Stimulated activated naive B cell treated with anti-CD40 and anti-IgM and Interleukin-4, amounts not matched to agents 10 μg/mL and 1 μg/mL and 100 μg/mL, for 72 hours (primary cell): Measurements from ENCODE around the gene CCNC.

Experiments
- ATAC-seq, 2 donors: fragments of 150-1000 bp; cut with Tn5 transposase; replicated peaks; 2 replicates each; pipeline ENCODE4 v1.10.0; 2021; ENCODE audit warnings: moderate library complexity in 1 of 2
- DNase-seq: peaks from one replicate; pipeline ENCODE4 v3.0.0; 2021
- H3K27ac Mint-ChIP-seq: one replicate; pipeline ENCODE4 v1.8.0; 2022; ENCODE audit warnings: mild to moderate bottlenecking, mixed read lengths
- H3K27me3 Mint-ChIP-seq, 2 donors: one replicate each; pipeline ENCODE4 v1.8.0; 2022; ENCODE audit warnings: mixed read lengths in 2 of 2
- H3K36me3 Mint-ChIP-seq, 2 donors: one replicate each; pipeline ENCODE4 v1.8.0; 2022; ENCODE audit warnings: mixed read lengths in 2 of 2, mild to moderate bottlenecking in 1 of 2
- H3K4me1 Mint-ChIP-seq, 2 donors: one replicate each; pipeline ENCODE4 v1.8.0; 2022; ENCODE audit warnings: mixed read lengths in 2 of 2, mild to moderate bottlenecking in 1 of 2
- H3K4me3 Mint-ChIP-seq, 2 donors: one replicate each; pipeline ENCODE4 v1.8.0; 2022; ENCODE audit warnings: mild to moderate bottlenecking in 2 of 2, mixed read lengths in 2 of 2, moderate library complexity in 1 of 2
- H3K9me3 Mint-ChIP-seq, 2 donors: one replicate each; pipeline ENCODE4 v1.8.0; 2022; ENCODE audit warnings: mixed read lengths in 2 of 2, mild to moderate bottlenecking in 1 of 2

Gene CCNC

GRCh38 chr6:99568103-99568933 is at the start of gene CCNC:
Gene CCNC (minus strand): TSS chr6:99568660. CDS start chr6:99568527, 133 bp downstream.
- H3K4me1 Mint-ChIP-seq, result peaks cover 11 to 38% of the 10 kb centered on the region in 2 donors
- peak; percentile 97 to 99 for ATAC-seq

GRCh38 chr6:99617131-99617530 is 48.7 kb upstream of the CCNC start:
- peaks cover 0 to 5% of the 10 kb centered on the region in 2 donors for H3K9me3 Mint-ChIP-seq
- peaks cover 6 to 22% of the 10 kb centered on the region in 2 donors for H3K4me1 Mint-ChIP-seq
- peaks cover 54 to 70% of the 10 kb centered on the region in 2 donors for H3K27me3 Mint-ChIP-seq
- no peak for DNase-seq
- ATAC-seq, result no peak
- no peak overlapping the region for H3K27ac Mint-ChIP-seq
- no peak overlapping the region for H3K4me3 Mint-ChIP-seq
- no peaks in the 10 kb centered on the region for H3K36me3 Mint-ChIP-seq

More at GRCh38 chr6:99568103-99568933, at the start of gene CCNC:
- peaks cover 7 to 10% of the 10 kb centered on the region in 2 donors for H3K36me3 Mint-ChIP-seq
- H3K9me3 Mint-ChIP-seq, result no peaks in the 10 kb centered on the region
- H3K27me3 Mint-ChIP-seq, result no peaks in the 10 kb centered on the region
- peak within 1 kb of the TSS; percentile 97 to 98 for H3K4me3 Mint-ChIP-seq
- DNase-seq, result peak; percentile 96
- peak within 1 kb of the TSS; percentile 99 for H3K27ac Mint-ChIP-seq

- Mint-ChIP-seq H3K27ac (peak overlapping the region; percentile 47), H3K9me3 (peaks cover 0 to 5% of the 10 kb centered on the region in 2 donors), H3K4me3 (peak overlapping the region; percentile 62 to 83), H3K36me3 (no peaks in the 10 kb centered on the region), H3K4me1 (peaks cover 6 to 29% of the 10 kb centered on the region in 2 donors), H3K27me3 (peaks cover 54 to 71% of the 10 kb centered on the region in 2 donors)
- DNase-seq (no peak), ATAC-seq (no peak)
Measured at GRCh38 chr6:99614430-99615186, 46.1 kb upstream of the CCNC start.

GRCh38 chr6:99613705-99614429 is 45.4 kb upstream of the CCNC start:
- Mint-ChIP-seq H3K36me3 (no peaks in the 10 kb centered on the region), H3K4me1 (peaks cover 6 to 30% of the 10 kb centered on the region in 2 donors), H3K27ac (peak overlapping the region; percentile 59), H3K27me3 (peaks cover 55 to 73% of the 10 kb centered on the region in 2 donors), H3K9me3 (peaks cover 0 to 5% of the 10 kb centered on the region in 2 donors), H3K4me3 (peak overlapping the region; percentile 62 to 83)
- ATAC-seq (peak; percentile 60 to 61), DNase-seq (no peak)

GRCh38 chr6:99613409-99613704 is 44.9 kb upstream of the CCNC start:
- ATAC-seq (peak; percentile 47 to 76), DNase-seq (no peak)
- H3K27me3 Mint-ChIP-seq, result peaks cover 56 to 73% of the 10 kb centered on the region in 2 donors
- H3K9me3 Mint-ChIP-seq, result peaks cover 0 to 2% of the 10 kb centered on the region in 2 donors
- H3K27ac Mint-ChIP-seq, result peak overlapping the region; percentile 9
- peak overlapping the region; percentile 36 to 83 for H3K4me3 Mint-ChIP-seq
- H3K4me1 Mint-ChIP-seq, result peaks cover 6 to 28% of the 10 kb centered on the region in 2 donors
- H3K36me3 Mint-ChIP-seq, result peaks cover 0 to 2% of the 10 kb centered on the region in 2 donors

GRCh38 chr6:99612551-99613408 is 44.3 kb upstream of the CCNC start:
- no peak for ATAC-seq
- peaks cover 0 to 2% of the 10 kb centered on the region in 2 donors for H3K36me3 Mint-ChIP-seq
- no peaks in the 10 kb centered on the region for H3K9me3 Mint-ChIP-seq
- H3K4me3 Mint-ChIP-seq, result peak overlapping the region; percentile 36 to 83
- H3K27me3 Mint-ChIP-seq, result peaks cover 58 to 73% of the 10 kb centered on the region in 2 donors
- peaks cover 9 to 34% of the 10 kb centered on the region in 2 donors for H3K4me1 Mint-ChIP-seq
- H3K27ac Mint-ChIP-seq, result peak overlapping the region; percentile 9
- DNase-seq, result no peak

GRCh38 chr6:99611148-99611547 is 42.7 kb upstream of the CCNC start:
- Mint-ChIP-seq H3K36me3 (peaks cover 0 to 2% of the 10 kb centered on the region in 2 donors), H3K27me3 (peaks cover 59 to 75% of the 10 kb centered on the region in 2 donors), H3K9me3 (no peaks in the 10 kb centered on the region), H3K4me3 (no peak overlapping the region), H3K27ac (no peak overlapping the region), H3K4me1 (peaks cover 13 to 43% of the 10 kb centered on the region in 2 donors)
- no peak for ATAC-seq
- no peak for DNase-seq

GRCh38 chr6:99609905-99610489 is 41.5 kb upstream of the CCNC start:
- no peak overlapping the region for H3K4me3 Mint-ChIP-seq
- peak overlapping the region; percentile 37 for H3K27ac Mint-ChIP-seq
- peaks cover 0 to 3% of the 10 kb centered on the region in 2 donors for H3K36me3 Mint-ChIP-seq
- DNase-seq (no peak), ATAC-seq (no peak)
- H3K9me3 Mint-ChIP-seq, result no peaks in the 10 kb centered on the region
- peaks cover 63 to 78% of the 10 kb centered on the region in 2 donors for H3K27me3 Mint-ChIP-seq
- H3K4me1 Mint-ChIP-seq, result peaks cover 13 to 49% of the 10 kb centered on the region in 2 donors

- Mint-ChIP-seq H3K9me3 (no peaks in the 10 kb centered on the region), H3K27me3 (peaks cover 64 to 78% of the 10 kb centered on the region in 2 donors), H3K27ac (peak overlapping the region; percentile 85), H3K4me1 (peaks cover 16 to 50% of the 10 kb centered on the region in 2 donors), H3K36me3 (peaks cover 0 to 6% of the 10 kb centered on the region in 2 donors), H3K4me3 (peak overlapping the region in 1 of 2 donors; percentile 34)
- DNase-seq, result no peak
- ATAC-seq, result no peak
Measured at GRCh38 chr6:99608886-99609482, 40.5 kb upstream of the CCNC start.

- peaks cover 16 to 53% of the 10 kb centered on the region in 2 donors for H3K4me1 Mint-ChIP-seq
- peaks cover 0 to 6% of the 10 kb centered on the region in 2 donors for H3K36me3 Mint-ChIP-seq
- H3K4me3 Mint-ChIP-seq, result peak overlapping the region; percentile 20 to 50
- ATAC-seq (no peak), DNase-seq (no peak)
- H3K9me3 Mint-ChIP-seq, result no peaks in the 10 kb centered on the region
- peaks cover 64 to 81% of the 10 kb centered on the region in 2 donors for H3K27me3 Mint-ChIP-seq
- H3K27ac Mint-ChIP-seq, result peak overlapping the region; percentile 85
Measured at GRCh38 chr6:99608059-99608885, 39.8 kb upstream of the CCNC start.

GRCh38 chr6:99607416-99608036 is 39.1 kb upstream of the CCNC start:
- ATAC-seq (no peak), DNase-seq (no peak)
- Mint-ChIP-seq H3K27ac (peak overlapping the region; percentile 59), H3K9me3 (no peaks in the 10 kb centered on the region), H3K27me3 (peaks cover 64 to 88% of the 10 kb centered on the region in 2 donors), H3K4me1 (peaks cover 18 to 61% of the 10 kb centered on the region in 2 donors), H3K4me3 (peak overlapping the region in 1 of 2 donors; percentile 39), H3K36me3 (peaks cover 0 to 6% of the 10 kb centered on the region in 2 donors)
